ENCODE results near the gene AIG1.

AIG1 gene

DNA sequence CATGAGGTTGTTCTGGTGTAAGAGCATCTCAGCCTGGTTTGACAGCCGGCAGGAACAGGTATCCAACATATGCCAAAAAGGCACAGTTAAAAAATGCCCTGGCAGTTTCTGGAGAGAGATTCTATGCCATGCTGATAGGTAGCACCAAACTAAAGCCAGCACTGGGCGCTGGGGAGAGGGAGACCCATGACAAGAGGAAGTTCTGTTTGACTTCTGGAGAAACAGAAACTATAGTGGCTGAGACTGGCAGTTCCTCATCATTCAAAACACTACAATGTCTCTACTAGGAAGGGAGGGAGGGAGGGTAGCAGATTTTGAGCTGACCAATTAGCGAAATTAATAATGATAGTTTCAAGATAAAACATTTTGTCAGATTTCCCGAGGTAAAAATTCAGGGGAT lies 215.7 kb downstream of the AIG1 start:
- Histone ChIP-seq H3K27ac (ENCODE audit: poor library complexity, severe bottlenecking) (no peak overlapping the region), H3K27me3 (ENCODE audit: insufficient read depth, poor library complexity, severe bottlenecking) (no peaks in the 10 kb centered on the region), H3K36me3 (ENCODE audit: low read depth) (no peaks in the 10 kb centered on the region), H3K9me3 (ENCODE audit: severe bottlenecking) (no peaks in the 10 kb centered on the region), H3K4me1 (ENCODE audit: insufficient read depth, poor library complexity, severe bottlenecking) (peaks cover 4% of the 10 kb centered on the region), H3K4me3 (ENCODE audit: severe bottlenecking) (no peak overlapping the region)
- DNase-seq (ENCODE audit: low spot score) (no peak), ATAC-seq (ENCODE audit: low read depth) (no peak)
- TF ChIP-seq, protein P1, sequence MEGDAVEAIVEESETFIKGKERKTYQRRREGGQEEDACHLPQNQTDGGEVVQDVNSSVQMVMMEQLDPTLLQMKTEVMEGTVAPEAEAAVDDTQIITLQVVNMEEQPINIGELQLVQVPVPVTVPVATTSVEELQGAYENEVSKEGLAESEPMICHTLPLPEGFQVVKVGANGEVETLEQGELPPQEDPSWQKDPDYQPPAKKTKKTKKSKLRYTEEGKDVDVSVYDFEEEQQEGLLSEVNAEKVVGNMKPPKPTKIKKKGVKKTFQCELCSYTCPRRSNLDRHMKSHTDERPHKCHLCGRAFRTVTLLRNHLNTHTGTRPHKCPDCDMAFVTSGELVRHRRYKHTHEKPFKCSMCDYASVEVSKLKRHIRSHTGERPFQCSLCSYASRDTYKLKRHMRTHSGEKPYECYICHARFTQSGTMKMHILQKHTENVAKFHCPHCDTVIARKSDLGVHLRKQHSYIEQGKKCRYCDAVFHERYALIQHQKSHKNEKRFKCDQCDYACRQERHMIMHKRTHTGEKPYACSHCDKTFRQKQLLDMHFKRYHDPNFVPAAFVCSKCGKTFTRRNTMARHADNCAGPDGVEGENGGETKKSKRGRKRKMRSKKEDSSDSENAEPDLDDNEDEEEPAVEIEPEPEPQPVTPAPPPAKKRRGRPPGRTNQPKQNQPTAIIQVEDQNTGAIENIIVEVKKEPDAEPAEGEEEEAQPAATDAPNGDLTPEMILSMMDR (IDR thresholded peaks at IDR 0.05; ENCODE audit: poor library complexity, severe bottlenecking), result no peak

DNA sequence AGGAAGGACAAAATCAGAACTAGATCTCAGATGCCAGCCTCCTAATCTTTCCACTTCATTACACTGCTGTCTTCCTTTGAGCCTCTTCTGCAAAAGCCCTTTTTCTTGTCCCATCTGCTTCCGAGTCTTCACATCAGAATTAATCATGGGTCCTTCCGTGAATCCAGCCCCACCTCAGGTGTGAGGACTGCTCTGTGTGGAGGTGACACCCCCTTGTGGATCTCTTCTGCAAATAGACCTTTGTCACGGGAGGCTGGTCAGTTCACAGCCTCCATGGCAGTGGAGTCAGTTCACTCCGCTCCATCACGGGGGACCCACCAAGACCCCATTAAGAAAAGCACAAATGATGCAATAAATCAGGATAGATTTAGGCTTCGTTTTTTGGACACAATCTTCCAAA lies 218.7 kb downstream of the AIG1 start:
- Histone ChIP-seq H3K27me3 (ENCODE audit: insufficient read depth, poor library complexity, severe bottlenecking) (no peaks in the 10 kb centered on the region), H3K36me3 (ENCODE audit: low read depth) (no peaks in the 10 kb centered on the region), H3K27ac (ENCODE audit: poor library complexity, severe bottlenecking) (no peak overlapping the region), H3K9me3 (ENCODE audit: severe bottlenecking) (no peaks in the 10 kb centered on the region), H3K4me1 (ENCODE audit: insufficient read depth, poor library complexity, severe bottlenecking) (no peaks in the 10 kb centered on the region), H3K4me3 (ENCODE audit: severe bottlenecking) (no peak overlapping the region)
- TF ChIP-seq, protein P1 (IDR thresholded peaks at IDR 0.05; ENCODE audit: poor library complexity, severe bottlenecking), result peak; percentile 29
- ATAC-seq (ENCODE audit: low read depth), result peak; percentile 27; the same call in 1 of the 3 replicates
- no peak for DNase-seq (ENCODE audit: low spot score)

DNA sequence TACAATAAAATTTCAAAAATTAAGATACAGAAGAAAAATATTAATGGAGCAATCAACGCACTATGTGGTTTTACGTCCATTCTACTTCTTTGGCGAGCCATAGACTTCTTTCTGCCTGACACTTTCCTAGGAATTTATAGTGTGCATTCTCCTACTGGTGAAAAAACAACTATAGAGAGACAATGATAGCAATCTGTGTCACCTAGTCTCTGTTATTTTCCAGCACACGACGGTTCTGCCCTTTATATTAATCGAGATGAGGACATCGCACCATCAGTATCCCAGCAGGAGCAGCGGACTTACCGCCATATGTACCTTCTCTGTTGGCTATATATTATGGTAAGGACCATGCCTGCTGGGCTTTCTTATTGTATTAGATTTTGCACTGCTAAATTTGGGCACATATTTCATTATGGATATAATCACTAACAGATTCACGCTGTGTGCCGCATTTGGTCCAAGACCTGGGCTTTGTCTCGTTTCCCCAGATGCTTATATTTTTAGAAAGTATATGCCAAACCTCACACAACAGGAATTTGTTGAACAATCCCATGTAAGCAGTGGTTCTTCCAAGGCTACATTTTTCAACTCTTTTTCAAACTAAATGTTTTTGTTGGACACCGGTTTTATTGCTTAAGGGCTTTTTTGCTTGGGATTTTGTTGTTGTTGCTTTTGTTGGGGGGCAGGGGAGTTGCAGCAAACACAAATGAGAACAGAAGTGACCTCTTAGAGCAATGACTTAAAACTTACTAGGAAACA lies 223.4 kb downstream of the AIG1 start:
- Histone ChIP-seq H3K4me3 (ENCODE audit: severe bottlenecking) (no peak overlapping the region), H3K27me3 (ENCODE audit: insufficient read depth, poor library complexity, severe bottlenecking) (no peaks in the 10 kb centered on the region), H3K4me1 (ENCODE audit: insufficient read depth, poor library complexity, severe bottlenecking) (peaks cover 23% of the 10 kb centered on the region), H3K9me3 (ENCODE audit: severe bottlenecking) (no peaks in the 10 kb centered on the region), H3K27ac (ENCODE audit: poor library complexity, severe bottlenecking) (no peak overlapping the region), H3K36me3 (ENCODE audit: low read depth) (peaks cover 11% of the 10 kb centered on the region)
- no peak for DNase-seq (ENCODE audit: low spot score)
- no peak for ATAC-seq (ENCODE audit: low read depth)
- TF ChIP-seq, protein P1 (IDR thresholded peaks at IDR 0.05; ENCODE audit: poor library complexity, severe bottlenecking), result no peak

DNA sequence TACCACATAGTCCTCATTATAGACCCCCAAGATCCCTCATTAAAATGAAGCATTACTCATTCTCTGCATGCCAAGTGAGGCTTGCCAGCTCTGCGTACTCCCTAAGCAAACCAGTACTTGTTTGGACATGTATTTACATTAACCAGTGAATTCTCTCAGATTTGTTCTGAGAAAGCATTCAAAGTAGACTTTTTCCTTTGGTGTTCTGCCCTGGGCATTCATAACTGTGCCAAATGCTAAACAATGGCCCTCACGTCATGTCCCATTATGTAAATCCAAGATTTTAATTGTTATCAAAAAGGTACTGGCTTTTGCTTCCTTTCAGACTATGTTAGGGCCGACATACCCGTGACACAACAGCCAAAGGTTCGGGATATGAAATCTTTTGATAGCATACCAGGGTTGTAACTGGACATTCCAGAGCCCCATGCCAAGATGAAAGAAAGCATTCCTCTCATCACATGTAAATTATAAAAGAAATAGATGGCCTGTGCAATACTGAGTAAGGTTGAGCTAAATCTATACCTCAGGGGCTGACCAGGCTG lies 225.6 kb downstream of the AIG1 start:
- Histone ChIP-seq H3K9me3 (ENCODE audit: severe bottlenecking) (no peaks in the 10 kb centered on the region), H3K27ac (ENCODE audit: poor library complexity, severe bottlenecking) (peak overlapping the region; percentile 90), H3K27me3 (ENCODE audit: insufficient read depth, poor library complexity, severe bottlenecking) (no peaks in the 10 kb centered on the region), H3K4me3 (ENCODE audit: severe bottlenecking) (no peak overlapping the region), H3K4me1 (ENCODE audit: insufficient read depth, poor library complexity, severe bottlenecking) (peaks cover 23% of the 10 kb centered on the region), H3K36me3 (ENCODE audit: low read depth) (peaks cover 11% of the 10 kb centered on the region)
- DNase-seq (ENCODE audit: low spot score) (peak; percentile 67), ATAC-seq (ENCODE audit: low read depth) (peak; percentile 92)
- TF ChIP-seq, protein P1 (IDR thresholded peaks at IDR 0.05; ENCODE audit: poor library complexity, severe bottlenecking), result no peak

DNA sequence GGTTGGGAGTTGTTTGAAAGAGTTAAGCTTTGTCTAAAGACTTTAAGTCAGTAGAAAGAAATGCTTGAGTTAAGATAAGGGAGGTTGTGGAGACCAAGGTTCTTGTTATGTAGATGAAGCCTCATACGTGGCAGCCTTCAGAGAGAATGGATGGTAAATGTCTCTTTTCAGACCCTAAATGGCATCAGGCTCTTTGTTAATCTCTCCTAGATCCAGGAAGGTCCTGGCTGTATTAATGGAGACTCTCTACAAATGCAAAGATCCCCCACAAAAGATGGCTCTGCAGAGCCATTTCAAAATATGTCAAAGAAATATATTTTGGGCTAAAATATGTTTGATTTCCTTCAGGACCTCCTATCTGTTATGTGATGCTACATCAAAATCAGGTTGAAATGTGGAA lies 228.2 kb downstream of the AIG1 start:
- no peak for ATAC-seq (ENCODE audit: low read depth)

More for the DNA sequence above, 228.2 kb downstream of the AIG1 start:
- Histone ChIP-seq H3K27ac (ENCODE audit: poor library complexity, severe bottlenecking) (no peak overlapping the region), H3K9me3 (ENCODE audit: severe bottlenecking) (no peaks in the 10 kb centered on the region), H3K4me3 (ENCODE audit: severe bottlenecking) (no peak overlapping the region), H3K27me3 (ENCODE audit: insufficient read depth, poor library complexity, severe bottlenecking) (no peaks in the 10 kb centered on the region), H3K36me3 (ENCODE audit: low read depth) (peaks cover 11% of the 10 kb centered on the region), H3K4me1 (ENCODE audit: insufficient read depth, poor library complexity, severe bottlenecking) (peaks cover 23% of the 10 kb centered on the region)
- no peak for DNase-seq (ENCODE audit: low spot score)
- TF ChIP-seq, protein P1 (IDR thresholded peaks at IDR 0.05; ENCODE audit: poor library complexity, severe bottlenecking), result no peak

Data from RWPE2 (cell line).